Neutrophil (primary cell): ENCODE results near the gene ZFP69B.

Source experiments
- H3K27ac ChIP-seq: fragments of 200-600 bp; sonication (generic); 2 replicates; pipeline ENCODE4 v1.5.1; 2016; ENCODE audit warnings: mild to moderate bottlenecking, moderate library complexity
- H3K27me3 ChIP-seq: fragments of 200-600 bp; sonication (generic); 2 replicates; pipeline ENCODE4 v1.6.0; 2016; ENCODE audit warnings: mild to moderate bottlenecking
- H3K36me3 ChIP-seq: fragments of 200-600 bp; sonication (generic); 2 replicates; pipeline ENCODE4 v1.5.1; 2017
- H3K4me1 ChIP-seq, 2 experiments: fragments of 200-600 bp in 1 of 2; sonication (generic) in 1 of 2; 1 replicate in 1 of 2; 2 replicates in 1 of 2; pipeline versions ENCODE4 v1.5.1 to v1.6.1; 2013 to 2016; ENCODE audit warnings: low read depth in 1 of 2, low read length in 1 of 2, mild to moderate bottlenecking in 1 of 2, moderate library complexity in 1 of 2; ENCODE audit not compliant: control insufficient read depth in 1 of 2, insufficient read depth in 1 of 2
- H3K4me3 ChIP-seq, 2 experiments: fragments of 200-600 bp in 1 of 2; sonication (generic) in 1 of 2; 1 replicate in 1 of 2; 2 replicates in 1 of 2; pipeline ENCODE4 v1.5.1; 2013 to 2016; ENCODE audit warnings: low read depth in 1 of 2, low read length in 1 of 2, mild to moderate bottlenecking in 1 of 2, moderate library complexity in 1 of 2
- H3K9me3 ChIP-seq: fragments of 200-600 bp; sonication (generic); 2 replicates; pipeline ENCODE4 v1.5.1; 2016
- TF ChIP-seq, protein P1 (sequence below): fragments of 200-600 bp; sonication (generic); IDR thresholded peaks from 2 replicates; pipeline ENCODE4 v1.5.1; 2016; ENCODE audit warnings: antibody characterized with exemption

Gene ZFP69B

DNA sequence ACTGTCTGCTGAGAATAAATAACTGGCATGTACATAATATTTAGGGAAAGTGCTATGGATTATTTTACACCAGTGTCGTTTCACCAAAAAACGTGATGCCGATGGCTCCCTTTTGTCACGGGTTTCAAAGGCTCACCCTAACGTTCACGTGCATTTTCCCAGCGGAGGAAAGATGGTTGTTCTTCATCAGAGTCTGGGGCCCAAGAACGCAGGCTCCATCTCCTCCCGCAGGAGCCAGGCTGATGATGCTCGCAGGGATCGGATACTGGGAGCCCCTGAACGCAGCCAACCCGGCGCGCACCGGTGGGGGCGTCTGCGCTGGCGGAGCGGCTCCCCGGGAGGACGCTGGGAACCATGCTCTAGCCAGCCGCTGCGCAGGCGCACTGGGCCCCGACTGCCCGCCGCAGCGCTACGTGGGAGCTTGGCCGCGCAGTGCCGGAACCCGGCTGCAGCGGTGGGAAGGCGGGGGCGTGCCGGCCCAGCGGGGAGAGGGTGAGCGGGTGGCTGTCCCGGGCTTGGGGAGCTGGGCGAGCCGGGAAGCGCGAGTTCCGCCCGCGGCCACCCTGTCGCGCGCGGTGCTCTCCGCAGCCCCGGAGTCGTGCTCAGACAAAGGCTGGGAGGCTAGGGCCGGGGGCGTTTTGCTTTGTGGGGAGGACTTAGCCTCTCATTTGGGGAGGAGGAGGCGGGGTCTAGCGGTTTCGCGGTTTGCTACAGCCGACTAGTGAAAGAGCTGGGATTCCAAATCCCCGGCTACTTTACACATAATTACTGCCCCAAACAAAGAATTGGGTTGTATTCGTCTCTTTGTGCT, at the start of gene ZFP69B:
ZFP69B (plus strand) TSS at position 793 of the 811 bp plus-strand sequence. CDS start 486 bp downstream, outside the sequence.
- H3K4me1 ChIP-seq = peaks cover 18% of the 10 kb centered on the region in 2 experiments
- peaks cover 20% of the 10 kb centered on the region for H3K27me3 ChIP-seq
- peaks cover 4% of the 10 kb centered on the region for H3K9me3 ChIP-seq
- TF ChIP-seq, protein P1, sequence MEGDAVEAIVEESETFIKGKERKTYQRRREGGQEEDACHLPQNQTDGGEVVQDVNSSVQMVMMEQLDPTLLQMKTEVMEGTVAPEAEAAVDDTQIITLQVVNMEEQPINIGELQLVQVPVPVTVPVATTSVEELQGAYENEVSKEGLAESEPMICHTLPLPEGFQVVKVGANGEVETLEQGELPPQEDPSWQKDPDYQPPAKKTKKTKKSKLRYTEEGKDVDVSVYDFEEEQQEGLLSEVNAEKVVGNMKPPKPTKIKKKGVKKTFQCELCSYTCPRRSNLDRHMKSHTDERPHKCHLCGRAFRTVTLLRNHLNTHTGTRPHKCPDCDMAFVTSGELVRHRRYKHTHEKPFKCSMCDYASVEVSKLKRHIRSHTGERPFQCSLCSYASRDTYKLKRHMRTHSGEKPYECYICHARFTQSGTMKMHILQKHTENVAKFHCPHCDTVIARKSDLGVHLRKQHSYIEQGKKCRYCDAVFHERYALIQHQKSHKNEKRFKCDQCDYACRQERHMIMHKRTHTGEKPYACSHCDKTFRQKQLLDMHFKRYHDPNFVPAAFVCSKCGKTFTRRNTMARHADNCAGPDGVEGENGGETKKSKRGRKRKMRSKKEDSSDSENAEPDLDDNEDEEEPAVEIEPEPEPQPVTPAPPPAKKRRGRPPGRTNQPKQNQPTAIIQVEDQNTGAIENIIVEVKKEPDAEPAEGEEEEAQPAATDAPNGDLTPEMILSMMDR = no peak
- H3K4me3 ChIP-seq = peak within 1 kb of the TSS; percentile 49 to 57
- H3K27ac ChIP-seq = peak within 1 kb of the TSS; percentile 8
- no peaks in the 10 kb centered on the region for H3K36me3 ChIP-seq

DNA sequence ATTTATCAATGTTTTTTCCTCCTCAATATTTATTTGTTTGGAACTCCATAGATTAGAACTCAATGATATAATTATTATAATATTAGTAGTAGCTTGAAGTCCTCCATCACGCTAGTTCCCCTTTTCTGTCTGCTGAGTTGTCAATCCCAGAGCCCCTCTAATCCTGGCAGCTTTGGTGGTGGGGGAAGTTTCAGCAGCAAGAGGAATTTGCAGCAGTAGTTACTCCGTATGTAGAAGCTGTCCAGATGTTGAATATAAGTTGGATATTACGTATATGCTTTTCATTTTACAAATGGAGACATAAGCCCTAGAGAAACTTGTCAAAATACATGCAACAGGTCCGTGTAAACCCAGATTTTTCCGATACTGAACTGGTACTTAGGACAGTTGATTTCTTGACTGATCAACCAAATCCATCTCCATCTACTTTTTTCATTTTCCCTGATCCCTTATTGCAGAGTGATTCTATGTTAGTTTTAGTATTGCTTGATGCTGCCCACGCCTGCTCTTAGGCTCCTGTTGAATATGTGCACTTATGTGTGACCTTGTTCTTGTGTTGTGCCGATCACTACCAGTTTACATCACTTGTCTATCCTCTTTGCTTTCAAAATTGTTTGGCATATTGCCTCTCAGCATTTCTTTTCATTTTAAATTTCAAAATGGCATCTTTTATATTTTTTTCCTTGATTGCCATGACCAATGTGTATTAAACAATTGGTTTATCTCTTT, 48.6 kb upstream of the ZFP69B start:
- Histone ChIP-seq H3K9me3 (no peaks in the 10 kb centered on the region), H3K27me3 (no peaks in the 10 kb centered on the region), H3K36me3 (peaks cover 43% of the 10 kb centered on the region), H3K27ac (peak overlapping the region; percentile 92), H3K4me1 (peaks cover 89% of the 10 kb centered on the region in 2 experiments), H3K4me3 (peak overlapping the region in 1 of 2 experiments; percentile 60)
- TF ChIP-seq, protein P1 = no peak

DNA sequence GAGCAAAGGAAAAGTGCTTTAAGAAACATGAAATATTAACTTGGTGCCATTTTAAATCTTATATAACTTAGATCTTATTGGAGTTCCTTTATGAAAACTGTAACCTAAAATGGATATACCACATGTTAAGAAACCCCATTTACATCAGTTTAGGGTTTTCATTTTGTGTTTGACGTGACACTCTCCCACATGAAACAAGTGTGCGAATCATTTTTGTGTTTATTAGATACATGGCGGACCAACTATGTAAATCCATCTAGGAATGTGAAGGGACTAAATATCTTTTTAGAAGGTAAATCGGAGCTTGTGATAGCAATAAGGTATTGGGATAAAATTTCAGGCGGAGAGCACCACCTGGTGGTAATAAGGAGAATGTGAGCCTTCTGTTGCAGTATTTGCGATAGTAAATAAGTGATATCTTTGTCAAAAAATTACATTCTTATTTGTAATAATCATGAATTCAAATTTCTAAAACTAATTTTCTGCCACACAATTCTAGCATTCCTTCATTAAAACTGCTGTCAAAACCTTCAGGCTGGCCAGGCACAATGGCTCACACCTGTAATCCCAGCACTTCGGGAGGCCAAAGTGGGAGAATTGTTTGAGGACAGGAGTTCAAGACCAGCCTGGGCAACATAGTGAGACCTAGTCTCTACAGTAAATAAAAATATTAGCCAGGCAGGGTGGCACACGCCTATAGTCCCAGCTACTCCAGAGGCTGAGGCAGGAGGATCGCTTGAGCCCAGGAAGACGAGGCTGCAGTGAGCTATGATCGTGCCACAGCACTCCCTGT, 45.4 kb upstream of the ZFP69B start:
- Histone ChIP-seq H3K4me3 (peak overlapping the region; percentile 10 to 22), H3K27ac (peak overlapping the region; percentile 92), H3K4me1 (peaks cover 56% of the 10 kb centered on the region in 2 experiments), H3K27me3 (no peaks in the 10 kb centered on the region), H3K9me3 (no peaks in the 10 kb centered on the region), H3K36me3 (peaks cover 70% of the 10 kb centered on the region)
- TF ChIP-seq, protein P1 = peak; percentile 84

DNA sequence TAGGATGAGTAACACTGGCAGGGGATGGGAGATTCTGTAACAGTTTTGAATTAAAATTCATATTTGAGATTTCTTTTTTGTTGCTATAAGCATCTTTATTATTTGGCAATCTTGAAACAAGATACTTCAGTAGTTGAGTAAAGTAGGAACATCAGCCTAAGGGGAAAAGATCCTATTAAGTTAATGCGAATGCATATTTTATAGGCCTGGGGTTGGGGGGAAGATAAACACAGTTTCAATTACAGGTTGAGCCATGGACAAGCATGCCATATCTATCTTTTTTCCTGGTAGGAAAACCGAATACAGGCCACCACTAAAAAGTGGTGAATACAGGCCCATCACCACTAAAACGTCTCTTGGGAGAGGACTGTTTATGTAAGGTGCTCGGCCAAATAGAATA, 44.5 kb upstream of the ZFP69B start:
- Histone ChIP-seq H3K9me3 (no peaks in the 10 kb centered on the region), H3K27ac (peak overlapping the region; percentile 41), H3K36me3 (peaks cover 79% of the 10 kb centered on the region), H3K27me3 (no peaks in the 10 kb centered on the region), H3K4me3 (no peak overlapping the region), H3K4me1 (peaks cover 47% of the 10 kb centered on the region in 2 experiments)
- TF ChIP-seq, protein P1 = no peak

DNA sequence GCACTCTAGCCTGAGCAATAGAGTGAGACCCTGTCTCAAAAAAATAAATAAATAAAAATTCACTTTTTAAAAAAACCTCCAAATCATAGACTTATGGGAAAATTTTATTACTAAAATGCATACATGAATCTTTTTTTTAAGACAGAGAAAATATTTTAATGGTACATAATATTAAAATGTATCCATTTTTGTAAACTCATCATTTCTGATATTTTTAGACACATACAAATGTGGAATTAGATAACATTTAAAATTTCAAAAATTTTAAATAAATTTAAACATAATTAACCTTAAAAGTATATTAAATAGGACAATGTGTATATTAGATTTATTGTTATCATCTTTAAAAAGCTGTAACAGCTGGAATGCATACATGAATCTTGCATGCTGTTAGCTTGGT, 42.8 kb upstream of the ZFP69B start:
- H3K9me3 ChIP-seq = peaks cover under 1% of the 10 kb centered on the region
- H3K36me3 ChIP-seq = peaks cover 92% of the 10 kb centered on the region
- H3K27ac ChIP-seq = no peak overlapping the region
- H3K27me3 ChIP-seq = no peaks in the 10 kb centered on the region
- H3K4me1 ChIP-seq = peaks cover 31 to 34% of the 10 kb centered on the region in 2 experiments
- TF ChIP-seq, protein P1 = no peak
- H3K4me3 ChIP-seq = no peak overlapping the region
